Measurements from ENCODE around the gene MKLN1.

GRCh38 chr7:131413711-131414110 lies 86.0 kb downstream of the MKLN1 start:
- TF ChIP-seq POLR2A (IDR thresholded peaks at IDR 0.05) (no peak), EP300 (IDR thresholded peaks at IDR 0.05) (no peak)
- TF ChIP-seq, protein P1, sequence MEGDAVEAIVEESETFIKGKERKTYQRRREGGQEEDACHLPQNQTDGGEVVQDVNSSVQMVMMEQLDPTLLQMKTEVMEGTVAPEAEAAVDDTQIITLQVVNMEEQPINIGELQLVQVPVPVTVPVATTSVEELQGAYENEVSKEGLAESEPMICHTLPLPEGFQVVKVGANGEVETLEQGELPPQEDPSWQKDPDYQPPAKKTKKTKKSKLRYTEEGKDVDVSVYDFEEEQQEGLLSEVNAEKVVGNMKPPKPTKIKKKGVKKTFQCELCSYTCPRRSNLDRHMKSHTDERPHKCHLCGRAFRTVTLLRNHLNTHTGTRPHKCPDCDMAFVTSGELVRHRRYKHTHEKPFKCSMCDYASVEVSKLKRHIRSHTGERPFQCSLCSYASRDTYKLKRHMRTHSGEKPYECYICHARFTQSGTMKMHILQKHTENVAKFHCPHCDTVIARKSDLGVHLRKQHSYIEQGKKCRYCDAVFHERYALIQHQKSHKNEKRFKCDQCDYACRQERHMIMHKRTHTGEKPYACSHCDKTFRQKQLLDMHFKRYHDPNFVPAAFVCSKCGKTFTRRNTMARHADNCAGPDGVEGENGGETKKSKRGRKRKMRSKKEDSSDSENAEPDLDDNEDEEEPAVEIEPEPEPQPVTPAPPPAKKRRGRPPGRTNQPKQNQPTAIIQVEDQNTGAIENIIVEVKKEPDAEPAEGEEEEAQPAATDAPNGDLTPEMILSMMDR (IDR thresholded peaks at IDR 0.05), result no peak
